ENCODE measurements around the gene SON. TPM values are rescaled to one million over a fixed set of nuclear protein-coding genes. Genes with fewer than 3 reads are reported as not detected.
"Not testable (repeated sequence)": the region's sequence is repeated elsewhere in the genome, so short reads cannot be mapped to it uniquely, and the experiment has no call there.

SON gene
- total RNA-seq, 6 donors from 2014 or later: 236 to 1,038 (median 307) TPM

DNA sequence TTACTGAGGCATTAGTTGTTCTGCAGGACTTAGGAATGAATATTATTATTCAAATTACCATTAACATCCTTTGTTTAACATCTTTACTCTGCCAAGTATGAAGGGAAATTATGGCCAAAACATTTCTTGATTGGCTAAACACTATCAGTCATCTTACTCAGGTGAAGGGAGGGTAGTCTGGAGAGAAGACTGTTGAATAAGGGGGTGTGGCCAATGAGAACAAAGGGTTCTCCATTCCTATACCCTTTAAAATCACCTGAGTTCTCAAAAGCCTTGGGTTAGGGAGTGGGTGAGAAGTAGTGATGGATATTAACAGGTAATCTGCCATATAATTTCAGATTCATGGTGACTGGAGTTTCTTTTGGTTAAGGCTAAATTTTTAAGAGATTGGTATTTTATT lies 79.4 kb downstream of the SON start:
- no peak for DNase-seq
- no peak for ATAC-seq (ENCODE audit: low FRiP score in 2 of 2)
- Histone ChIP-seq H3K4me3 (no peak overlapping the region), H3K9me3 (no peaks in the 10 kb centered on the region), H3K36me3 (peaks cover 6 to 43% (median 14%) of the 10 kb centered on the region in 4 donors), H3K4me1 (no peaks in the 10 kb centered on the region), H3K27ac (no peak overlapping the region), H3K27me3 (no peaks in the 10 kb centered on the region)
- no peak for TF ChIP-seq EP300 (IDR thresholded peaks at IDR 0.05)
- no peak for TF ChIP-seq POLR2AphosphoS5 (IDR thresholded peaks at IDR 0.05)
- TF ChIP-seq CTCF (IDR thresholded peaks at IDR 0.05): no peak
- no peak for TF ChIP-seq POLR2A (IDR thresholded peaks at IDR 0.05)

DNA sequence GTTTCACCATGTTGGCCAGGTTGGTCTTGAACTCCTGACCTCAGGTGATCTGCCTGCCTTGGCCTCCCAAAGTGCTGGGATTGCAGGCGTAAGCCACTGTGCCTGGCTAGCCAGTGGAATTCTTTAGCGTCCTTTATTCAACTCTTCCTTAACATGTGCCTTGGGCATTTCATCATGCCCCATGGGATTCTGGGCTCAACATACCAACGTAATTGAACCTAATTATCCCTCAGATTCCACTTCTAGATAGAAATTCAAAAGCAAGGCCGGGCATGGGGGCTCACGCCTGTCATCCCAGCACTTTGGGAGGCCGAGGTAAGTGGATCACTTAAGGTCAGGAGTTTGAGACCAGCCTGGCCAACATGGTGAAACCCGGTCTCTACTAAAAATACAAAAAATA lies 83.3 kb downstream of the SON start:
- not testable (repeated sequence) for H3K27me3 ChIP-seq; H3K27ac ChIP-seq; DNase-seq; H3K4me1 ChIP-seq; H3K4me3 ChIP-seq; H3K9me3 ChIP-seq; ATAC-seq (ENCODE audit: low FRiP score in 2 of 2)
- 96 to 97% methylated on average over 7 of the region's 7 CpGs for WGBS, 2 donors
- peaks cover 8 to 44% (median 18%) of the 10 kb centered on the region in 4 donors for H3K36me3 ChIP-seq

Other genes starting within 250 kb of the SON start
- gene IFNAR1, start 218.1 kb upstream of the SON start, total RNA-seq: 10 to 100 TPM; 17.1 to 68.5 (median 36.0) TPM
- gene IFNGR2, start 139.6 kb upstream of the SON start, total RNA-seq: 10 to 100 TPM; 35.6 to 89.8 (median 62.0) TPM
- gene TMEM50B, start 63.1 kb upstream of the SON start, total RNA-seq: 100 to 1,000 TPM in 2 of 6 donors, 10 to 100 TPM in 4; 45.1 to 155 (median 68.0) TPM
- 1 to 10 TPM in 5 of 6 donors, under 1 TPM in 1; 0.55 to 3.1 (median 1.6) TPM for gene DNAJC28, start 51.3 kb upstream of the SON start, total RNA-seq
- gene GART, start 921 bp upstream of the SON start, total RNA-seq: 10 to 100 TPM; 55.9 to 89.8 (median 64.3) TPM
- gene DONSON, start 45.6 kb downstream of the SON start, total RNA-seq: 10 to 100 TPM in 2 of 6 donors, 1 to 10 TPM in 4; 4.3 to 19.2 (median 6.3) TPM
- 10 to 100 TPM; 20.2 to 80.7 (median 31.7) TPM for gene CRYZL1, start 98.7 kb downstream of the SON start, total RNA-seq
- 100 to 1,000 TPM in 1 of 6 donors, 10 to 100 TPM in 5; 19.3 to 103 (median 38.7) TPM for gene ITSN1, start 99.5 kb downstream of the SON start, total RNA-seq

Data from upper lobe of left lung (tissue), 6 donors.